ENCODE results near the gene ZNF570. TPM values are rescaled to one million over a fixed set of nuclear protein-coding genes. Genes with fewer than 3 reads are reported as not detected.

The ZNF570 gene
- total and polyA plus RNA-seq, 9 of the 15 experiments (the other 6 are each of a cell fraction or from before 2014, with no cell fraction given) = 0.09 to 0.95 (median 0.38) TPM

GRCh38 chr19:37466277-37466797 is 2.8 kb upstream of the ZNF570 start:
- TSS peak; percentile 48 for BruUV-seq (replicated peaks)
- peak overlapping the region; percentile 90 for H2AFZ ChIP-seq (ENCODE audit: low read depth, low read length)
- CTCF ChIA-PET (ENCODE audit: low intra/inter-chr PET ratio) = no interaction called here
- peak overlapping the region; percentile 73 to 94 for H3K9ac ChIP-seq (ENCODE audit: insufficient read depth in 1 of 2, low read depth in 2 of 2, low read length in 2 of 2)
- intact Hi-C loops (cut with micrococcal nuclease) (no loop called here), in situ Hi-C loops (cut with MboI) (no loop called here)
- no peaks in the 10 kb centered on the region for H4K20me1 ChIP-seq (replicated peaks; ENCODE audit: control insufficient read depth, insufficient read depth, low read length)
- H3K79me2 ChIP-seq (ENCODE audit: control insufficient read depth, insufficient read depth, low read length) = no peaks in the 10 kb centered on the region; the same call in 2 of the 3 replicates
- no peaks in the 10 kb centered on the region for H3K27me3 ChIP-seq (ENCODE audit: control insufficient read depth in 2 of 2, insufficient read depth in 2 of 2, low read length in 2 of 2)
- H3K4me1 ChIP-seq (replicated peaks in 1 of 2; ENCODE audit: control insufficient read depth in 2 of 2, insufficient read depth in 2 of 2, low read length in 2 of 2) = peaks cover 0 to 10% of the 10 kb centered on the region in 2 experiments; a peak in 2 of 5 replicates
- peak overlapping the region; percentile 82; the same call in 2 of the 3 replicates for H3K27ac ChIP-seq (ENCODE audit: extremely low read depth, low read depth, low read length)
- peak overlapping the region; percentile 85 for H3K4me2 ChIP-seq (ENCODE audit: insufficient read depth, low read length)
- H3K9me1 ChIP-seq (ENCODE audit: control insufficient read depth, insufficient read depth, low read length) = no peaks in the 10 kb centered on the region
- peak overlapping the region; percentile 61 for H3K4me3 ChIP-seq
- DNase-seq (ENCODE audit: extremely low read depth in 1 of 4, low spot score in 3 of 4) (no peak), FAIRE-seq (no peak), ATAC-seq (no peak)
- TF ChIP-seq SAFB2 (IDR thresholded peaks at IDR 0.05; ENCODE audit: borderline replicate concordance, low read depth, low read length, severe bottlenecking) (no peak), RFX5 (IDR thresholded peaks at IDR 0.05; ENCODE audit: low read depth, low read length) (no peak), ZNF449 (CRISPR knock-in tag; IDR thresholded peaks at IDR 0.05) (no peak), HDAC2 (IDR thresholded peaks at IDR 0.05) (no peak), E2F3 (CRISPR knock-in tag; IDR thresholded peaks at IDR 0.05) (no peak), MEIS2 (IDR thresholded peaks at IDR 0.05; ENCODE audit: partially characterized antibody) (no peak), ZNF395 (CRISPR knock-in tag; IDR thresholded peaks at IDR 0.05) (no peak), KLF13 (tag; IDR thresholded peaks at IDR 0.05; ENCODE audit: borderline replicate concordance, low read depth) (no peak), TRIM28 (IDR thresholded peaks at IDR 0.05) (no peak), U2AF2 (optimal IDR thresholded peaks at IDR 0.05; ENCODE audit: low read depth, low read length) (no peak), SIX5 (IDR thresholded peaks at IDR 0.05; ENCODE audit: borderline replicate concordance in 1 of 2, insufficient read depth in 1 of 2, low read depth in 1 of 2, low read length in 2 of 2) (no peak)
- peaks cover 3% of the 10 kb centered on the region; the same call in 1 of the 2 replicates for H3K9me3 ChIP-seq (replicated peaks; ENCODE audit: control insufficient read depth, insufficient read depth, low read depth, low read length)
- POLR2A ChIA-PET = no interaction called here
- WGBS (ENCODE audit: insufficient coverage, low coverage, missing lambda C conversion rate) = 10% methylated on average over 24 of the region's 25 CpGs
- H3K36me3 ChIP-seq (ENCODE audit: control insufficient read depth, insufficient read depth, low read length) = peaks cover 7% of the 10 kb centered on the region; the same call in 1 of the 3 replicates
